ENCODE data around the gene SIGLEC8.
"Not testable (repeated sequence)": the region's sequence is repeated elsewhere in the genome, so short reads cannot be mapped to it uniquely, and the experiment has no call there.

Gene SIGLEC8

GRCh38 chr19:51473009-51473707 lies 14.9 kb upstream of the SIGLEC8 start:
- peak; percentile 22 for DNase-seq (ENCODE audit: low read depth)

- no peak for DNase-seq (ENCODE audit: low read depth)
Observed at GRCh38 chr19:51472607-51473006, 14.4 kb upstream of the SIGLEC8 start.

GRCh38 chr19:51471527-51471926 lies 13.3 kb upstream of the SIGLEC8 start:
- DNase-seq (ENCODE audit: low read depth), result no peak

- no peak for DNase-seq (ENCODE audit: low read depth)
Observed at GRCh38 chr19:51470966-51471365, 12.7 kb upstream of the SIGLEC8 start.

GRCh38 chr19:51469629-51470028 lies 11.4 kb upstream of the SIGLEC8 start:
- DNase-seq (ENCODE audit: low read depth), result no peak

- no peak for DNase-seq (ENCODE audit: low read depth)
Observed at GRCh38 chr19:51469162-51469561, 10.9 kb upstream of the SIGLEC8 start.

- no peak for DNase-seq (ENCODE audit: low read depth)
Observed at GRCh38 chr19:51468545-51468920, 10.3 kb upstream of the SIGLEC8 start.

GRCh38 chr19:51467864-51468544 lies 9.8 kb upstream of the SIGLEC8 start:
- no peak for DNase-seq (ENCODE audit: low read depth)

- no peak for DNase-seq (ENCODE audit: low read depth)
Observed at GRCh38 chr19:51466723-51467122, 8.5 kb upstream of the SIGLEC8 start.

- DNase-seq (ENCODE audit: low read depth), result not testable (repeated sequence)
Observed at GRCh38 chr19:51463976-51464581, 5.8 kb upstream of the SIGLEC8 start.

- no peak for DNase-seq (ENCODE audit: low read depth)
Observed at GRCh38 chr19:51462681-51463080, 4.4 kb upstream of the SIGLEC8 start.

- no peak for DNase-seq (ENCODE audit: low read depth)
Observed at GRCh38 chr19:51462276-51462675, 4.0 kb upstream of the SIGLEC8 start.

GRCh38 chr19:51461723-51462161 lies 3.5 kb upstream of the SIGLEC8 start:
- DNase-seq (ENCODE audit: low read depth), result no peak

GRCh38 chr19:51460164-51460992 lies 2.1 kb upstream of the SIGLEC8 start:
- DNase-seq (ENCODE audit: low read depth), result no peak

GRCh38 chr19:51458899-51459505 lies 748 bp upstream of the SIGLEC8 start:
- DNase-seq (ENCODE audit: low read depth), result no peak

- no peak for DNase-seq (ENCODE audit: low read depth)
Observed at GRCh38 chr19:51457351-51458013, 772 bp downstream of the SIGLEC8 start.

- DNase-seq (ENCODE audit: low read depth), result no peak
Observed at GRCh38 chr19:51456541-51457290, 1.5 kb downstream of the SIGLEC8 start.

GRCh38 chr19:51450730-51451307 lies 7.4 kb downstream of the SIGLEC8 start:
- no peak for DNase-seq (ENCODE audit: low read depth)

- DNase-seq (ENCODE audit: low read depth), result no peak
Observed at GRCh38 chr19:51448411-51449016, 9.7 kb downstream of the SIGLEC8 start.

GRCh38 chr19:51448011-51448410 lies 10.2 kb downstream of the SIGLEC8 start:
- no peak for DNase-seq (ENCODE audit: low read depth)

Measured in HS-27A (cell line).